GM21423 (cell line): ENCODE results near the gene BIN1.

Source experiments
- ATAC-seq: cut with Tn5 transposase; IDR thresholded peaks from one replicate; pipeline ENCODE4 v1.9.1; 2021; ENCODE audit warnings: mild to moderate bottlenecking, moderate library complexity; ENCODE audit not compliant: unreplicated experiment

The BIN1 gene

GRCh38 chr2:127076924-127077323 lies 30.0 kb downstream of the BIN1 start:
- no peak for ATAC-seq

- no peak for ATAC-seq
Measured at GRCh38 chr2:127076290-127076689, 30.7 kb downstream of the BIN1 start.

- no peak for ATAC-seq
Measured at GRCh38 chr2:127075821-127076220, 31.1 kb downstream of the BIN1 start.

- no peak for ATAC-seq
Measured at GRCh38 chr2:127074936-127075335, 32.0 kb downstream of the BIN1 start.

- ATAC-seq = no peak
Measured at GRCh38 chr2:127074358-127074757, 32.6 kb downstream of the BIN1 start.

GRCh38 chr2:127072970-127073369 lies 34.0 kb downstream of the BIN1 start:
- ATAC-seq = no peak

- ATAC-seq = no peak
Measured at GRCh38 chr2:127072396-127072795, 34.6 kb downstream of the BIN1 start.

- ATAC-seq = no peak
Measured at GRCh38 chr2:127071901-127072328, 35.0 kb downstream of the BIN1 start.

GRCh38 chr2:127070221-127070620 lies 36.7 kb downstream of the BIN1 start:
- ATAC-seq = no peak

- ATAC-seq = no peak
Measured at GRCh38 chr2:127069536-127069935, 37.4 kb downstream of the BIN1 start.

- ATAC-seq = no peak
Measured at GRCh38 chr2:127069003-127069402, 38.0 kb downstream of the BIN1 start.

- no peak for ATAC-seq
Measured at GRCh38 chr2:127068351-127068741, 38.6 kb downstream of the BIN1 start.

- peak; percentile 30 for ATAC-seq
Measured at GRCh38 chr2:127067620-127068350, 39.2 kb downstream of the BIN1 start.

GRCh38 chr2:127066942-127067341 lies 40.0 kb downstream of the BIN1 start:
- no peak for ATAC-seq

GRCh38 chr2:127065940-127066318 lies 41.0 kb downstream of the BIN1 start:
- ATAC-seq = no peak

- no peak for ATAC-seq
Measured at GRCh38 chr2:127065299-127065939, 41.5 kb downstream of the BIN1 start.

- ATAC-seq = peak; percentile 84
Measured at GRCh38 chr2:127064642-127065250, 42.2 kb downstream of the BIN1 start.

- no peak for ATAC-seq
Measured at GRCh38 chr2:127063701-127064590, 43.0 kb downstream of the BIN1 start.

GRCh38 chr2:127061375-127062273 lies 45.3 kb downstream of the BIN1 start:
- no peak for ATAC-seq

GRCh38 chr2:127060264-127060945 lies 46.5 kb downstream of the BIN1 start:
- no peak for ATAC-seq
